H9 (cell line): Measurements from ENCODE around the gene F8. TPM values are rescaled to one million over a fixed set of nuclear protein-coding genes. Genes with fewer than 3 reads are reported as not detected.

Source experiments
- DNase-seq: peaks from one replicate; pipeline ENCODE4 v3.0.0-alpha.2; 2017
- H2AFZ ChIP-seq: one replicate; pipeline ENCODE4 v1.6.1; 2013; ENCODE audit warnings: mild to moderate bottlenecking, low read length, control low read depth, moderate library complexity
- H2AK5ac ChIP-seq: 2 replicates; pipeline ENCODE4 v1.6.1; 2013; ENCODE audit warnings: low read length, control low read depth, mixed read lengths; ENCODE audit not compliant: insufficient read length
- H2BK120ac ChIP-seq: one replicate; pipeline ENCODE4 v1.6.1; 2013; ENCODE audit warnings: low read depth, mild to moderate bottlenecking, low read length, control low read depth, inconsistent platforms; ENCODE audit not compliant: poor library complexity, severe bottlenecking
- H2BK12ac ChIP-seq: 2 replicates; pipeline ENCODE4 v1.6.1; 2013; ENCODE audit warnings: low read length, control low read depth, mixed read lengths, low read depth; ENCODE audit not compliant: insufficient read length
- H2BK15ac ChIP-seq: 2 replicates; pipeline ENCODE4 v1.6.1; 2013; ENCODE audit warnings: low read depth, low read length, control low read depth
- H2BK20ac ChIP-seq: one replicate; pipeline ENCODE4 v1.6.1; 2013; ENCODE audit warnings: low read depth, mild to moderate bottlenecking, low read length, control low read depth, inconsistent platforms; ENCODE audit not compliant: poor library complexity, severe bottlenecking
- H2BK5ac ChIP-seq: 2 replicates; pipeline ENCODE4 v1.6.1; 2013; ENCODE audit warnings: low read length, control low read depth, mixed read lengths; ENCODE audit not compliant: insufficient read length
- H3K14ac ChIP-seq: 2 replicates; pipeline ENCODE4 v1.6.1; 2013; ENCODE audit warnings: low read length, control low read depth; ENCODE audit not compliant: insufficient read depth
- H3K18ac ChIP-seq: 2 replicates; pipeline ENCODE4 v1.6.1; 2013; ENCODE audit warnings: low read depth, mild to moderate bottlenecking, mixed read lengths, low read length, control low read depth; ENCODE audit not compliant: insufficient read length
- H3K23ac ChIP-seq: 2 replicates; pipeline ENCODE4 v1.6.1; 2013; ENCODE audit warnings: low read length, control low read depth, mixed read lengths, low read depth; ENCODE audit not compliant: insufficient read length
- H3K23me2 ChIP-seq: 2 replicates; pipeline ENCODE4 v1.6.1; 2013; ENCODE audit warnings: low read depth, mild to moderate bottlenecking, mixed read lengths, low read length, control low read depth; ENCODE audit not compliant: insufficient read length, poor library complexity, severe bottlenecking
- H3K27ac ChIP-seq: 2 replicates; pipeline ENCODE4 v1.5.1; 2013; ENCODE audit warnings: low read length, control low read depth, mixed read lengths, low read depth; ENCODE audit not compliant: insufficient read length
- H3K27me3 ChIP-seq: 2 replicates; pipeline ENCODE4 v1.6.1; 2013; ENCODE audit warnings: low read length, control low read depth, inconsistent platforms; ENCODE audit not compliant: insufficient read depth
- H3K4ac ChIP-seq: 2 replicates; pipeline ENCODE4 v1.6.1; 2013; ENCODE audit warnings: low read depth, mild to moderate bottlenecking, control low read depth, inconsistent platforms, low read length, moderate library complexity
- H3K4me1 ChIP-seq: 2 replicates; pipeline ENCODE4 v1.6.1; 2013; ENCODE audit warnings: low read length, control low read depth, inconsistent platforms; ENCODE audit not compliant: insufficient read depth
- H3K4me2 ChIP-seq: 2 replicates; pipeline ENCODE4 v1.6.1; 2013; ENCODE audit warnings: low read length, control low read depth, mixed read lengths; ENCODE audit not compliant: insufficient read length, insufficient read depth
- H3K56ac ChIP-seq: 2 replicates; pipeline ENCODE4 v1.6.1; 2013; ENCODE audit warnings: low read depth, mild to moderate bottlenecking, mixed read lengths, low read length, control low read depth; ENCODE audit not compliant: insufficient read length
- H3K79me1 ChIP-seq: 2 replicates; pipeline ENCODE4 v1.6.1; 2013; ENCODE audit warnings: low read depth, mild to moderate bottlenecking, moderate library complexity, low read length, control low read depth, inconsistent platforms; ENCODE audit not compliant: insufficient read depth, poor library complexity, severe bottlenecking
- H3K79me2 ChIP-seq: 2 replicates; pipeline ENCODE4 v1.6.1; 2013; ENCODE audit warnings: low read length, control low read depth, inconsistent platforms; ENCODE audit not compliant: insufficient read depth
- H3K9ac ChIP-seq: 2 replicates; pipeline ENCODE4 v1.6.1; 2013; ENCODE audit warnings: low read length, control low read depth, mixed read lengths; ENCODE audit not compliant: insufficient read length; ENCODE audit errors: extremely low read depth
- H3K9me3 ChIP-seq: one replicate; pipeline ENCODE4 v1.6.1; 2013; ENCODE audit warnings: low read depth, low read length, inconsistent platforms; ENCODE audit not compliant: control insufficient read depth
- H3T11ph ChIP-seq: one replicate; pipeline ENCODE4 v1.6.1; 2013; ENCODE audit warnings: mild to moderate bottlenecking, low read length, control low read depth, inconsistent platforms
- H4K20me1 ChIP-seq: one replicate; pipeline ENCODE4 v1.6.1; 2013; ENCODE audit not compliant: control insufficient read depth, insufficient read length, insufficient read depth
- H4K5ac ChIP-seq: 2 replicates; pipeline ENCODE4 v1.6.1; 2013; ENCODE audit warnings: low read depth, mild to moderate bottlenecking, mixed read lengths, low read length, control low read depth; ENCODE audit not compliant: insufficient read length
- H4K8ac ChIP-seq: replicated peaks from 2 replicates; pipeline ENCODE4 v1.6.1; 2013; ENCODE audit warnings: low read length, control low read depth, mixed read lengths, low read depth; ENCODE audit not compliant: insufficient read length
- H4K91ac ChIP-seq: 2 replicates; pipeline ENCODE4 v1.6.1; 2013; ENCODE audit warnings: low read depth, mild to moderate bottlenecking, moderate library complexity, mixed read lengths, low read length, control low read depth; ENCODE audit not compliant: insufficient read length
- H3K27ac Mint-ChIP-seq, 3 experiments: 2 replicates in 2 of 3; 3 replicates in 1 of 3; pipeline ENCODE4 v1.8.0; 2020 to 2021; ENCODE audit warnings: mixed read lengths in 3 of 3, mild to moderate bottlenecking in 1 of 3, moderate library complexity in 1 of 3
- H3K27me3 Mint-ChIP-seq: 2 replicates; pipeline ENCODE4 v1.8.0; 2021; ENCODE audit warnings: low read depth, mild to moderate bottlenecking, moderate library complexity, mixed read lengths
- H3K36me3 Mint-ChIP-seq, 3 experiments: 2 replicates in 2 of 3; 3 replicates in 1 of 3; pipeline ENCODE4 v1.8.0; 2020 to 2021; ENCODE audit warnings: low read depth in 3 of 3, mixed read lengths in 3 of 3; ENCODE audit not compliant: insufficient read depth in 1 of 3
- H3K4me1 Mint-ChIP-seq, 2 experiments: 2 replicates each; pipeline ENCODE4 v1.8.0; 2020; ENCODE audit warnings: mixed read lengths in 2 of 2
- H3K4me3 Mint-ChIP-seq, 2 experiments: 2 replicates in 1 of 2; 3 replicates in 1 of 2; pipeline ENCODE4 v1.8.0; 2020 to 2021; ENCODE audit warnings: mild to moderate bottlenecking in 2 of 2, mixed read lengths in 2 of 2, moderate library complexity in 1 of 2
- H3K9me3 Mint-ChIP-seq, 2 experiments: 2 replicates in 1 of 2; 3 replicates in 1 of 2; pipeline ENCODE4 v1.8.0; 2020; ENCODE audit warnings: mild to moderate bottlenecking in 2 of 2, mixed read lengths in 2 of 2, moderate library complexity in 1 of 2
- WGBS: extraction: QIAGEN DNeasy Blood & Tissue Kit; methylation state at CpG from one replicate; pipeline ENCODE4 v1.1.7; 2013; ENCODE audit warnings: missing lambda C conversion rate, low lambda C conversion rate, mixed read lengths; ENCODE audit not compliant: insufficient read length; ENCODE audit errors: extremely low coverage; 5-methylcytosine and 5-hydroxymethylcytosine counted together
- total RNA-seq: library from RNA; stranded (reverse); gene quantifications from 2 replicates; pipeline ENCODE4 v1.2.1, GENCODE V29; 2021
- TF ChIP-seq, protein P1 (sequence below): fragments of 200-600 bp; sonication (generic); conservative IDR thresholded peaks from 3 replicates; pipeline ENCODE4 v1.8.0; 2021; ENCODE audit warnings: antibody characterized with exemption, mild to moderate bottlenecking

The F8 gene
- total RNA-seq, 1 experiment from 2014 or later = 3.1 TPM

DNA sequence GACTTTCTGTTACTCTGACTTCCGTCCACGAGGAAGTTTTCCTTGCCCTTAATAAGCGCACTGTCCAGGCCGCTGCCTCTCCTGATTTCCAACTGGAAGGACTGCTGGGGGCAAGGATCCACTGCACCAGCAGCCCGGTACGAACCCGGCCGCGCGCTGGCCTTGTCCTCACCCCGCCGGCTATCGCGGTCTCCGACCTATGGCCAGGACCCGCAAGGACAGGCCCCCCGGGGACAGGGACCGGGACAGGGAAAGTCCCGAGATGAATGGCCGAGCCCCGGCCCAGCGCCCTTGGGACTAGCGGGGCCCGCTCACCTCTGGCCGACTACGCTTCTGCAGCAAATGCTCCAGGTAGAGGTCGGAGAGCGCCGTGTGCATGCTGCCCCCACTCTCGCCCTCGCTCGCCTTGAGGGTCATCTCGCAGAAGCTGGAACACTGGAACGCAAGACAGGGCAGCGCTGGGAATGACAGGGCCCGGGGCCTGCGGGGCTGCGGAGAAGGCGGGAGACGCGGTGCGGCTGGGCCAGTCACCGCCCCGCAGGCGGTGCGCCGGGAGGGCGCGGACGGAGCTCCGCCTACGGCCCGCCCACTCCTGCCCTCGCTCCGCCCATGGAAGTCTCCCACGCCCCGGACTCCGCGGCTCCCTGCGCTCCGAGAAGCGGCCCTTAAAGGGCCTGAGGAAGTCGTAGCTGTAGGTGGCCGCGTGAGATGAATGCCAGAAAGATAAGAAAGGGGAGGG is 217.4 kb downstream of the F8 start, which contains the start of gene MPP1:
Gene MPP1, minus strand, starts transcription at position 529 of the 739 bp plus-strand sequence. Its CDS starts 112 bp downstream, at position 417.
- WGBS = no CpG with 5 or more reads among the region's 65 CpGs
- Histone ChIP-seq H4K5ac (no peak within 1 kb of the TSS), H3K79me2 (no peaks in the 10 kb centered on the region), H3K79me1 (no peaks in the 10 kb centered on the region), H3T11ph (no peak within 1 kb of the TSS), H3K9me3 (peaks cover 27% of the 10 kb centered on the region), H2AFZ (no peak within 1 kb of the TSS), H3K14ac (no peak within 1 kb of the TSS; the same call in 1 of the 2 replicates), H3K27me3 (peaks cover 5% of the 10 kb centered on the region; the same call in 1 of the 2 replicates), H2AK5ac (no peak within 1 kb of the TSS), H3K18ac (no peak within 1 kb of the TSS), H3K9ac (peak within 1 kb of the TSS; percentile 70), H2BK12ac (no peak within 1 kb of the TSS), H4K91ac (no peak within 1 kb of the TSS), H2BK20ac (no peak within 1 kb of the TSS), H2BK5ac (no peak within 1 kb of the TSS), H3K56ac (no peak within 1 kb of the TSS), H3K4me1 (peaks cover 3% of the 10 kb centered on the region; the same call in 1 of the 2 replicates), H4K20me1 (no peaks in the 10 kb centered on the region), H4K8ac (no peak within 1 kb of the TSS), H3K23me2 (peaks cover 5% of the 10 kb centered on the region), H3K4ac (no peak within 1 kb of the TSS), H2BK15ac (no peak within 1 kb of the TSS; the same call in 1 of the 2 replicates), H3K4me2 (peak within 1 kb of the TSS; percentile 38), H3K27ac (no peak within 1 kb of the TSS), H2BK120ac (no peak within 1 kb of the TSS), H3K23ac (no peak within 1 kb of the TSS)
- H3K9me3 Mint-ChIP-seq = peaks cover 73% of the 10 kb centered on the region in 2 experiments
- TF ChIP-seq, protein P1, sequence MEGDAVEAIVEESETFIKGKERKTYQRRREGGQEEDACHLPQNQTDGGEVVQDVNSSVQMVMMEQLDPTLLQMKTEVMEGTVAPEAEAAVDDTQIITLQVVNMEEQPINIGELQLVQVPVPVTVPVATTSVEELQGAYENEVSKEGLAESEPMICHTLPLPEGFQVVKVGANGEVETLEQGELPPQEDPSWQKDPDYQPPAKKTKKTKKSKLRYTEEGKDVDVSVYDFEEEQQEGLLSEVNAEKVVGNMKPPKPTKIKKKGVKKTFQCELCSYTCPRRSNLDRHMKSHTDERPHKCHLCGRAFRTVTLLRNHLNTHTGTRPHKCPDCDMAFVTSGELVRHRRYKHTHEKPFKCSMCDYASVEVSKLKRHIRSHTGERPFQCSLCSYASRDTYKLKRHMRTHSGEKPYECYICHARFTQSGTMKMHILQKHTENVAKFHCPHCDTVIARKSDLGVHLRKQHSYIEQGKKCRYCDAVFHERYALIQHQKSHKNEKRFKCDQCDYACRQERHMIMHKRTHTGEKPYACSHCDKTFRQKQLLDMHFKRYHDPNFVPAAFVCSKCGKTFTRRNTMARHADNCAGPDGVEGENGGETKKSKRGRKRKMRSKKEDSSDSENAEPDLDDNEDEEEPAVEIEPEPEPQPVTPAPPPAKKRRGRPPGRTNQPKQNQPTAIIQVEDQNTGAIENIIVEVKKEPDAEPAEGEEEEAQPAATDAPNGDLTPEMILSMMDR = no peak
- peaks cover 9 to 23% of the 10 kb centered on the region in 2 experiments for H3K4me1 Mint-ChIP-seq
- H3K36me3 Mint-ChIP-seq = peaks cover 5 to 15% (median 14%) of the 10 kb centered on the region in 3 experiments; a peak in 6 of 7 replicates
- peak within 1 kb of the TSS; percentile 68 to 79 for H3K4me3 Mint-ChIP-seq
- H3K27ac Mint-ChIP-seq = no peak within 1 kb of the TSS
- DNase-seq = peak; percentile 74
- H3K27me3 Mint-ChIP-seq = peaks cover 29% of the 10 kb centered on the region
